ENCODE measurements around the gene LEP.

DNA sequence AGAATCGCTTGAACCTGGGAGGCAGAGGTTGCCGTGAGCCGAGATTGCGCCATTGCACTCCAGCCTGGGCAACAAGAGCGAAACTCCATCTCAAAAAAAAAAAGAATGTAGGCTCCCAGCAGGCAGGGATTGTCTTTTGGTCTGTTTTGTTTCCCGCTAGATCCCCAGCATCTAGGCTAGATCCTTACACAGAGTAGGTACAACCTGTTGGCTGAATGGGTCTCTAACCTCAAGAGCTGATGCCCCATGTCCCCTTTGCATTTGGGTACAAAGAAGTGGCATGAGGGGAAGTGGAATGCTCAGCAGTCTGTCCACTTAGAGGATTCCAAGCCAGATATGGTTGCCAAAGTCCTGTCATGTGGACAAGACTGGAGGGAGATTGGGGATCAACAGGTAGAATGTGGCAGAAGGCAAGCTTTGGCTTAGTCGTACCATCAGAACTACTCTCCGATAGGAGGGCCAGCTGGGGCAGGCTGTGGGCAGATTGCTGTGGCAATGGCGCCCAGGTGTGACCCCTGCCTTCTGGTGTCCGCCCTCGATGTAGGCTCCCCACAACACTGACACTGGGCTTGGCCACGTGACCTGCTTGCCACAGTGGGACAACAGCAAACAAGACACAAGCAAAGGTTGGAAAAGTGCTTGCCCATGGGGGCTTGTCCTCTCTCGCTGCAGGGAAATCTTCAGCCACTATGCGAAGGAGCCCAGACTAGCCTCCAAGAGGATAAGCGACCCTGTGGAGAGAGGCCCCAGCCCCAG, 21.4 kb downstream of the LEP start:
- TF ChIP-seq, protein P1, sequence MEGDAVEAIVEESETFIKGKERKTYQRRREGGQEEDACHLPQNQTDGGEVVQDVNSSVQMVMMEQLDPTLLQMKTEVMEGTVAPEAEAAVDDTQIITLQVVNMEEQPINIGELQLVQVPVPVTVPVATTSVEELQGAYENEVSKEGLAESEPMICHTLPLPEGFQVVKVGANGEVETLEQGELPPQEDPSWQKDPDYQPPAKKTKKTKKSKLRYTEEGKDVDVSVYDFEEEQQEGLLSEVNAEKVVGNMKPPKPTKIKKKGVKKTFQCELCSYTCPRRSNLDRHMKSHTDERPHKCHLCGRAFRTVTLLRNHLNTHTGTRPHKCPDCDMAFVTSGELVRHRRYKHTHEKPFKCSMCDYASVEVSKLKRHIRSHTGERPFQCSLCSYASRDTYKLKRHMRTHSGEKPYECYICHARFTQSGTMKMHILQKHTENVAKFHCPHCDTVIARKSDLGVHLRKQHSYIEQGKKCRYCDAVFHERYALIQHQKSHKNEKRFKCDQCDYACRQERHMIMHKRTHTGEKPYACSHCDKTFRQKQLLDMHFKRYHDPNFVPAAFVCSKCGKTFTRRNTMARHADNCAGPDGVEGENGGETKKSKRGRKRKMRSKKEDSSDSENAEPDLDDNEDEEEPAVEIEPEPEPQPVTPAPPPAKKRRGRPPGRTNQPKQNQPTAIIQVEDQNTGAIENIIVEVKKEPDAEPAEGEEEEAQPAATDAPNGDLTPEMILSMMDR (IDR thresholded peaks at IDR 0.05): no peak
- TF ChIP-seq CBX8 (IDR thresholded peaks at IDR 0.05) (no peak), POLR2A (IDR thresholded peaks at IDR 0.05; ENCODE audit: low read length) (no peak), ZFP36 (IDR thresholded peaks at IDR 0.05; ENCODE audit: borderline replicate concordance, partially characterized antibody) (no peak), RAD21 (conservative IDR thresholded peaks at IDR 0.05 in 1 of 2, IDR thresholded peaks at IDR 0.05 in 1 of 2) (no peak), BHLHE40 (IDR thresholded peaks at IDR 0.05; ENCODE audit: low read depth, low read length) (no peak), HEYL (CRISPR knock-in tag; IDR thresholded peaks at IDR 0.05) (no peak), HOXA7 (CRISPR knock-in tag; IDR thresholded peaks at IDR 0.05) (no peak), PHF8 (IDR thresholded peaks at IDR 0.05; ENCODE audit: borderline replicate concordance, low read depth) (no peak)

Data from A549 (cell line).